ENCODE results near the gene TBC1D1. TPM values are rescaled to one million over a fixed set of nuclear protein-coding genes. Genes with fewer than 3 reads are reported as not detected.

Gene TBC1D1
- total RNA-seq, 1 donor from 2014 or later, result 129 TPM

- intact Hi-C loops (cut with micrococcal nuclease), result loop anchor here (10.0 kb wide), 1 partner anchor 68 kb away; the partner anchor contains the start of gene PTTG2
- no peaks in the 10 kb centered on the region for H3K36me3 ChIP-seq
- no peaks in the 10 kb centered on the region for H3K27me3 ChIP-seq (ENCODE audit: low read depth)
- no peak for DNase-seq
- H3K9me3 ChIP-seq (replicated peaks), result no peaks in the 10 kb centered on the region
- no peak overlapping the region for H3K4me3 ChIP-seq
- TF ChIP-seq CTCF (IDR thresholded peaks at IDR 0.05; ENCODE audit: borderline replicate concordance), result no peak
- no peak overlapping the region for H3K27ac ChIP-seq (replicated peaks)
- peaks cover 50% of the 10 kb centered on the region for H3K4me1 ChIP-seq
Measured at GRCh38 chr4:37896206-37896860, 5.4 kb downstream of the TBC1D1 start.

- Histone ChIP-seq H3K36me3 (peaks cover 12% of the 10 kb centered on the region), H3K4me1 (peaks cover 44% of the 10 kb centered on the region), H3K27ac (replicated peaks) (no peak overlapping the region), H3K27me3 (ENCODE audit: low read depth) (no peaks in the 10 kb centered on the region), H3K4me3 (no peak overlapping the region), H3K9me3 (replicated peaks) (no peaks in the 10 kb centered on the region)
- no peak for TF ChIP-seq CTCF (IDR thresholded peaks at IDR 0.05; ENCODE audit: borderline replicate concordance)
- intact Hi-C loops (cut with micrococcal nuclease), result no loop called here
- DNase-seq, result no peak
Measured at GRCh38 chr4:37902212-37902611, 11.3 kb downstream of the TBC1D1 start.

- Histone ChIP-seq H3K27ac (replicated peaks) (no peak overlapping the region), H3K9me3 (replicated peaks) (no peaks in the 10 kb centered on the region)
Measured at GRCh38 chr4:37902738-37903693, 12.1 kb downstream of the TBC1D1 start.

GRCh38 chr4:37903901-37904300, 13.0 kb downstream of the TBC1D1 start:
- peaks cover 52% of the 10 kb centered on the region for H3K4me1 ChIP-seq

More at GRCh38 chr4:37902738-37903693, 12.1 kb downstream of the TBC1D1 start:
- intact Hi-C loops (cut with micrococcal nuclease), result no loop called here
- Histone ChIP-seq H3K4me3 (no peak overlapping the region), H3K4me1 (peaks cover 47% of the 10 kb centered on the region), H3K27me3 (ENCODE audit: low read depth) (no peaks in the 10 kb centered on the region), H3K36me3 (peaks cover 12% of the 10 kb centered on the region)
- TF ChIP-seq CTCF (IDR thresholded peaks at IDR 0.05; ENCODE audit: borderline replicate concordance), result no peak
- DNase-seq, result no peak

More at GRCh38 chr4:37903901-37904300, 13.0 kb downstream of the TBC1D1 start:
- Histone ChIP-seq H3K27ac (replicated peaks) (no peak overlapping the region), H3K36me3 (peaks cover 12% of the 10 kb centered on the region), H3K9me3 (replicated peaks) (no peaks in the 10 kb centered on the region), H3K4me3 (no peak overlapping the region), H3K27me3 (ENCODE audit: low read depth) (no peaks in the 10 kb centered on the region)
- intact Hi-C loops (cut with micrococcal nuclease), result no loop called here
- DNase-seq, result no peak
- no peak for TF ChIP-seq CTCF (IDR thresholded peaks at IDR 0.05; ENCODE audit: borderline replicate concordance)
